Measurements from ENCODE around the gene KLRG1.

Gene KLRG1

DNA sequence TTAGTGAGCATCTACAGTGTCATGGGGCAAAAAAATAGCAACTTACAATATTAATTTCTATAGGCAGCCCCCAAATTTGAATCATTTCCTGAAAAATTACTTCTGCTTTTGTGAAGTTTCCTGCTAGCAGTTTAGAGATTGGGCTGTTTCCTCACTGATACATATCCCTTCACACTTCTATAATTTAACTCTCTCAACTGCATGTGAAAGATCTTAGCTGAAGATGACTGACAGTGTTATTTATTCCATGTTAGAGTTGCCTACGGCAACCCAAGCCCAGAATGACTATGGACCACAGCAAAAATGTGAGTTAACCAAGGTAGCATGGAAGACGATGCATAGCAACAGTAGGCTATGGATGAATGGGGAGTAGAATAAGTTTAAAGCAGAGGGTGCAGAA lies at the start of gene KLRG1:
TSS of gene KLRG1 (plus strand) at position 134 of the 400 bp plus-strand sequence. CDS start at position 224, 90 bp downstream.
- DNase-seq (ENCODE audit: low read depth), result no peak

DNA sequence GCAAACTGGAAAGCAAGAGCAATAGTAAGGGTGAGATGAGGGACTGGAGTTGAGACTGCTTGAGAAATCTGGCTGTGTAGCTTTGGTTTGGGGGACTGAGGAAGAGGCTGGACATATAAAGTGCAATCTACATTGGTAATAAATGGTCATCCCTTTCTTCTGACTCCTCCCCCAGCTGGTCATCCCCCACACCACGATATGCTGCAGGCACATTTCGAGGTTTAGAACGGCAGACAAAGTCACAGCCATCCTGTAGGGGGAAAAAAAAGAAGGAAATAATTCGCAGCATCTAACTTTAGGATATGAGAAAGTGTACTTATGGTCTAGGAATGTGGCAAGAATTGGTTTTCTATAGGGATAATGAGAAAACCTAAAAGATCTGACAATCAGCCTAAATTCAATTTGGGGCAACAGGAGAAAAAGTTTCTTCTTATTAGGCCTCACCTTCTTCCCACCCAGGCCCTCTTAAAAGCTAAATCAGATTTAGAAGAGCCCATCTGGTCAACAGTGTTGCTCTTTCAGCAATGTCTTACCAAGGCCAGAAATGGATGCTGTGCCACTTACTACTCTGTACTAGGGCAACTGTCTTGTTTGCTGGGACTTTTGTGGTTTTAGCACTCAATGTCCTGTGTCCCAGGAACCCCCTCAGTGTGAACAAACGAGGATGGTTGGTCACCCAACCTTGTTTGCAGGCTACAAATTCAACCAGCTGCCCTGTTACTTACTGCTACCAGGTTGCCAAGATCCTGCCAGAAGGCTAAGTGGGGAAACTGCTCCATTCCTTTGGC lies 47.5 kb upstream of the KLRG1 start:
- DNase-seq (ENCODE audit: low read depth), result no peak

DNA sequence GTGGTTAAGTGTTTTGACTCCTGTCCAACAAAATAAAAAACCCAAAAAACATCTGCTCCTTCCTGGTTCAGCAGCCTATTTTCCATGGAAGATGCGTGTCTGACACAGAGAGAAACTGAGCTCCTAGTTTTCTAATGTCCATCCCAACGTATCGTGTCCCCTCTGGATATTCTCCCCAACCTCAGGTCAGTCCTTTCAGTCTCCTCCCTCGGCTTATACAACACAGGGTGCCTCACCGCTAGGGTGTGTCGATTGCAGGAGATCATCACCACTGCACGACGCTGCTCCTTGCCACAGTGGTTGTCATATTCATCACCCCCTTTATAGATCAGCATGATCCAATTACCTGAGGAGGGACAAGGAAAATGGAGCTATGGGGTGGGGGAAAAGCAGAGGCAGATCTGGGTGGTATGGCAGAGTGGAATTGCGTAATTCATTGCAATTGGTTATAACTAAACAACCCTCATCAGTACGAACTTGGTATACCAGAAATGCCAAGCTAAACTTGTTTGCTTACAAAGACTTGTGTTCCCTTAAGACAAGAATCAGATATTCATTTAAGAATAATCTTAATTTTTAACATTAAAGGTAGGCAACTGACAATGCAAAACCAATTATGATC lies 45.7 kb upstream of the KLRG1 start:
- DNase-seq (ENCODE audit: low read depth), result no peak

DNA sequence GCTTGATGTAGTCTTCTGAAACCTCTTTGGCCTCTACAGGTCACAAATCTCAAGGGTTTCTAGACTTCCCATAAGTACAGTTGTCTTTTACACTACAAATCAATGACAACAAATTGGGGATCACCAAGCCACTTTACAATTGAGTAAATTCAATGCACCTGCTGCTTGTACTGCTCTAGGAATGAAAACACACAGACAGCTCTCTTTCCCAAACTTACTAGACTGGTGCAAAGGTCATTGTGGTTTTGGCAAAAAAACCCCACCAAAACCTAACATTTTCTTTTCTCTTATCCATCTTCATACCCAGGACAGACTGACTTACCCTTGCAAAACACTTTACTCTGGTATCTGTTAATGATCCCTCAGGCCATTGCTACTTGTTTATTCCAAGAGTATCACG lies 42.6 kb upstream of the KLRG1 start:
- DNase-seq (ENCODE audit: low read depth), result no peak

DNA sequence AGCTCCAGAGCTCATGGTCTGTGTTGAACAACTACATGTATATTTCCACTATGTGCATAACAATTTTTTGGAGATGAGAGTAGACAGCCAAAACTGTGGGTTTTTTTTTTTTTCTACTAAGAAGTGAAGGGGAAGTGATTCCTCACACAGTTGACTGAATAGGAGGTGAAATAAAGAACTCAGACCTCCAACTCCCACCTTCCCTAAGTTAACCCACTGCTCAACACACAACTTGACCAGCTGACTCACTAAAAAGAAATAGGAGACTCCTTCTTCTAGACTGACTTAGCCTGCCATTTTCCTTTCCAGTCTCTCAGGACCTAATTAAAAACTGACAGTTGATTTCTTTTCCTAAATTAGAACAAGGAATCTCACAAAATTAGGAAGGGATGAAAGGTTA lies 41.6 kb upstream of the KLRG1 start:
- DNase-seq (ENCODE audit: low read depth), result no peak

DNA sequence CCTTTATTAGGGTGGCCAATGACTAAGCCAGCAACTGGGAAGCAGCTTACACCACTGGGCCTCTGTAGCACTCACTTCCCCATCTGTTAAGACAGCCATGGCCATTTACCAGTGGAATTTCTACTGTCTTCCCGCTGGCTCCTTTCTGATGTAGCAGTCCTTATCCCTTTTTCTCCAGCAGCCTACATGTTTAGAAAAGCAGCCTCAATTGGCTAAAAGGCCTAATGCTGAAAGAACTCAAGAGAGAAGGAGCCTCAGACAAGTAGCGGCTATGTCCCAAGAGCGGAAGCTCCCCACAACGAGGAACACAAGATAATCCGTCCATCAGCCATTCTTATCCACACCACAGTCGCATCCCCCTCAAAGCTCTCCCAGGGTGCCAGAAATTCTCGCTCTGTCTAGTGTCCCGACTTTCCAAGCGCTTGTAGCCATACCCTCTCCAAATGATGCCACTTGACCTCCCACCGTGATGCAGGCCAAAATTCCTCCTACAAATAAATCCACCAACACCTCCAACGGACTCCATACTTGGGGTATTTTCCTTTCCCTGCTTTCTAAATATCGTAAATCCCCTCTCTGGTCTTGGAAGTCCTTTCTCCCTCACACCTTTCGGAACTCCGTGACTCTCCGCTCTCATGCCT lies 40.5 kb upstream of the KLRG1 start:
- no peak for DNase-seq (ENCODE audit: low read depth)

DNA sequence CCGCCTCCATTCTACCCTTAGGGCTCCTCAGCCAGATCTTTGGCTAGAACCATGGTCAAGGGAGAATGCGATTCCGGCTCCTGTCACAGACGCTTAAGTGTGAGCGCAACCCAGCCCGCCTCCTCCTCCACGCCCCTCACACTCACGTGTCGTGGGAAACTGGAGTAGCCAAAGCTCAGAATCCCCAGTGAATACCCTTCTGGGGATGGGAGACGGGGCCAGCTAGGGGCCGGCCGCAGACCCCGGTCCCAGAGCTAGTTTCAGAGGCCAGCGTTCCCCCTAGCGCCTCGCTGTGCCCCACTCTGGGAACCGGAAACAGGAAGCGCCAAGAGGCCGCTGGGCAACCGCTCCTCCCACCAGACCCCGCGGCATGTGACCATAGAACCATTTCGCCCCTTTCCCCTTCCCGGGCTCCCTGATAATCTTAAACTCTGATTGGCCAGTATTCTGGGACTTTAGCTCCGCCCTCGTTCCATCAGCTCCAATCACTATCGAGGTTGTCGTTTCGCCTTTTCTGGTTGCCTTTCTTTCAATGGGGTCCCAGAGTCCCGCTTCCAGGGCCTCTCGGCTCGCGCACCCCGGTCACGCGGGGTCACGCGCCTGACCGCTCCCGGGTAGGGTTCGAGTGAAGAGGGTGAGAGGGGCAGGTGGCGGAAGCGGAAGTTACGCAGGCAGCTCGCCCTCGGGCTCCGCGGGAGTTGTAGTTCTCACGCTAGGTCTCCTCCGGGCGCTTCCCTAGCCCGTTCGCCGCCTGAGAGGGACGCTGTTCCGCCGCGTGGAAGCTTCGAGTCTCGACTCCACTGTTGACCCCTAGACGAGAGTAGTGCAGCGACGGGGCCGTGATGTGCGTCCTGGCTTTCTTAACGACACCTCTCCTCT lies 39.8 kb upstream of the KLRG1 start, which contains the start of gene M6PR:
TSS of gene M6PR (minus strand) at position 304 of the 879 bp plus-strand sequence. CDS start 3,241 bp downstream, outside the sequence.
- peak; percentile 77 for DNase-seq (ENCODE audit: low read depth)

DNA sequence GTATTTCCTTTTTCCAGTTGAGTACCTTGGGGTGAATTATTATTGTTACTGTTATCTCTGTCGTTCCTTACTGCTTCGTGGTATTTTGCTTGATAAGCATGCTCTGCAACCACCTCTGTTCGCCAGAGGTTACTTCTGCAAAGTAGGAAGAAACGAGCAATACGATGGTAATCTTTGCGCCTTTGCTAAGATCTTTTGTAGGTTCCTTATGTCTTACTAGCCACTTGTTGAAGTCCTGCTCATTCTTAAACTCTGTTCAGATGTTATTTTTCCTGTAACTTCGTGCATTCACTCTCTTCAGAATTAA lies 39.2 kb upstream of the KLRG1 start:
- DNase-seq (ENCODE audit: low read depth), result no peak

DNA sequence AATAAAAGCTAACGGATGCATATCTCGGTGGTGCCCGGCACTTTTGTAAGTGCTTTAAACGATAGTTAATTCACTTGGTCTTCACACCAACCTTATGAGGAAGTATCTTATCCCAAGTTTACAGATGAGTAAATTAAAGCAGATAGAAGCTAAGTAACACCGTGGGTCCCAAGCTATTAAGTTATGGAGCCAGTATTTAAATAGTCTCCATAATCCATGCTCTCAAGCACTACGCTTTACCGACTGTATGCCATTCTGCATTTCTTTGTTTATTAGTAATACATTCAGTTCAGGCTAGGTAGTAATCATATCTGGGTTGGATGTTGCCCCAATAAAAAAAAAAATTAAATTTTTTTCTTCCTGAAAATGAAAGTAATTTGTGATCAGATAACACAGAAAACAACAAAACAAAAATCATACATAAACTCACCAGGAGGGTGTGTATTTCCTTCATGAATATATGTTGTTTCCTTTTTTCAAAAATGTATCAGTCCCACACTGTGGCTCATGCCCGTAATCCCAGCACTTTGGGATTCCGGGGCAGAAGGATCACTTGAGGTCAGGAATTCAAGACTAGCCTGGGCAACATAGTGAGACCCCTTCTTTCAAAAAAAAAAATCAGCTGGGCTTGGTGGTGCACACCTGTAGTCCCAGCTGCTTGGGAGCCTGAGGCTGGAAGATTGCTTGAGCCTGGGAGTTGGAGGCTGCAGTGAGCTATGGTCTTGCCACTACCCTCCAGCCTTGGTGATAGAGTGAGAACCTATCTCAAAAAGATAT lies 38.5 kb upstream of the KLRG1 start:
- DNase-seq (ENCODE audit: low read depth), result no peak

DNA sequence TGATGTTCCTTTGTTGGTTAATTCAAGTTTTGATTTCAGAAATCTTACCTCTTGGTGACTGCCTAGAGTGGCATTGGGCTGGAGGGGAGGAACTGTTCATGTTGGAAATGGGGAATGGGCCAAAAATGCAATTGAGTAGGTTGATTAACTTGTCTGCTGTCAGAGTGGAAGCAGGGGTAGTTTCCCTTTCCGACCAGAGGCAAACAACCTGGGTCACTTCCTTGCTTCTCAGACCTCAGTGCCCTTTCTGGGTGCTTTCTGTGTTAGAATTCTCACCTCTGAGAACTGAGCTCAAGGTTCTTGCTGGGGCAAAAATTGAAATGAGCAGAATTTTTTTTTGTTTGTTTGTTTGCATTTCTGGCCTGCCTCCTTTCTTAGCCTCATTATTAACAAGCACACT lies 37.6 kb upstream of the KLRG1 start:
- no peak for DNase-seq (ENCODE audit: low read depth)

DNA sequence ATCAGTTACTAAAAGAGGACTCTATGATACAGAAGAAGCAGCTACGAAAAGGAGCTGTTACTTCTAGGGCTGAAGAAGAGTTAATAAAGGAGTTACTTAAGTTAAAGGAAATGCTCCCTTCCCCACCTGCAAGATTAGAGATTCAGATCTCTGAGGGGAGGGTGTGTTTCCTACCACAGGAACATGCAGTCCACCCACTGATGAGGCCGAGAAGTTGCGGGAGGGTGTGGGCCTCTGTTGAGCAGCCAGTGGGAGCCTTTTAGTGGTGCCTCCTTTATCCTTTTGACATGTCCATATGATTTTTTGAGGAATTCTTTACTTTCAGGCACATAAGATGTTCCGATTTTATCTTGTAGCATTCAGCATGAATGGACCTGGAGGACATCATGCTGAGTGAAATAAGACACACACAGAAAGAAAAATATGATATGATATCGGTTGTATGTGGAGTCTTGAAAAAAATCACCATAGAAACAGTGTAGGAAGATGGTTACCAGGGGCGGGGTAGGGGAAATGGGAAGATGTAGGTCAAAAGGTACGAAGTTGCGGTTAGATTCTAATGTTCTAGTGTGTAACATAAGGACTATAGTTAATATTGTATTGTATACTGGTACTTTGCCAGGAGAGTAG lies 35.5 kb upstream of the KLRG1 start:
- no peak for DNase-seq (ENCODE audit: low read depth)

DNA sequence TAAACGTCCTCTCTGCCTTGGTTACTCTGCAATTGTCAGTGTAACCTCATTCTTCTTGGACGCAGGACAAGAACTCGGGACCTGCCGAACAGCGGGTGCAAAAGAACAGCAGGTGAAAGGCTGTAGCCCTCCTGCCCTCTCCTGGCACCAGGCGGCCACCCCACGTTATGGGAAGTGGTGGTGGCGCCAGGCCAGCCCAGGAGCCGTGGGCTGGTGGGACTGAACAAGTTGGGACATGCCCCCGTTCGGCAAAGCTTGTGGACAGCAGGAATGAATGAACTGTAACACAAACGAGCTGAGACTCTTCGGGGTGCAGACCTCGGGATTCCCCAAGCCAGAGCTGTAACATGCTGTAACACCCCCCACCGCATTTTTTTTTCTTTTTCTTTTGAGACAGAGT lies 33.3 kb upstream of the KLRG1 start:
- DNase-seq (ENCODE audit: low read depth), result no peak

DNA sequence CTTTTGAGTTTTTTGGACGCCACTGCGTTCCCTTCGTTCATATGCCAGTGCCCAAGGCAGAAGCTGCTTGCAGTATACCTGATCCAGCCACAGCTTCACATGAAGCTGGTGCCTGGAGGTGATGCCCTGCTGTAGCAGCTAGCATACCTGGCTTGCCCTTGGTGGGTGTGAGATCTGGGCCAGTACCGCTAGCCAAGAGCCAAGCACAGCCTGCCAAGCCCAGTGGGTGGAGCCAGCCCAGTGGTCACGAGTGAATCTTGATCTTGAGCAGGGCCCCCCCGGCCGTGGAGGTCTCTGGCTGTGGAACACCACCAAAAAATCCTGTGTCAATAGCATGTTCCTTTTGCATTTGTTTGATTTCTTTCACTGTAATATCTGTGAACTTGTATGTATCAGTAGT lies 32.6 kb upstream of the KLRG1 start:
- no peak for DNase-seq (ENCODE audit: low read depth)

DNA sequence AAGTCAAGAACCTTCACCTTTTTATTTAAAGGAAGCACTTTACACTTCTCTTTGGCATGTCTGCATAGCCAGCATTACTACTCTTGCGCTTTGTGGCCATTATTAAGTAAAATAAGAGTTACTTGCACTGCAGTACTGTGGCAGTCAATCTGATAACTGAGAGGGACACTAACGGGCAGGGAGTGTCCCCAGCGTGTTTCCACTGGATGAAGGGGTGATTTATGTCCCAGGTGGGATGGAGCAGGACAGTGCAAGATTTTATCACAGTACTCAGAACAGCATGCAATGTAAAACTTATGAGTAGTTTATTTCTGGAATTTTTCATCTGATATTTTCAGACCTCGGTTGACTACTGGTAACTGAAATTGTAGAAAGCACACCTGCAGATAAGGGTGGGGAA lies 31.8 kb upstream of the KLRG1 start:
- no peak for DNase-seq (ENCODE audit: low read depth)

DNA sequence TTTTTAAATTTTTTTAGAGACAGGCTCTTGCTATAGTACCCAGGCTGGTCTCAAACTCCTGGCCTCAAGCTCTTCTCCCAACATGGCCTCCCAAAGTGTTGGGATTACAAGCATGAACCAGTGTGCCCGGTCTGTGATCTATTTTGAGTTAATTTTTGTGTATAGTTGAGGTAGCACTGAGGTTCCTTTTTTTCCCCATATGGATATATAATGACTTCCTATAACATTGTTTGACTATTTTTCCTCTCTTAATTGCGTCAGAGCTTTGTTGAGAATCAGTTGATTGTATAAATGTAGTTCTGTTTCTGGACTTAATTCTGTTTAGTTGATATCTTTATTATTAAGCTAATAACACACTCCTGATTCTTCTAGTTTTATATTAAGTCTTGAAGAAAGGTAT lies 31.3 kb upstream of the KLRG1 start:
- DNase-seq (ENCODE audit: low read depth), result no peak

DNA sequence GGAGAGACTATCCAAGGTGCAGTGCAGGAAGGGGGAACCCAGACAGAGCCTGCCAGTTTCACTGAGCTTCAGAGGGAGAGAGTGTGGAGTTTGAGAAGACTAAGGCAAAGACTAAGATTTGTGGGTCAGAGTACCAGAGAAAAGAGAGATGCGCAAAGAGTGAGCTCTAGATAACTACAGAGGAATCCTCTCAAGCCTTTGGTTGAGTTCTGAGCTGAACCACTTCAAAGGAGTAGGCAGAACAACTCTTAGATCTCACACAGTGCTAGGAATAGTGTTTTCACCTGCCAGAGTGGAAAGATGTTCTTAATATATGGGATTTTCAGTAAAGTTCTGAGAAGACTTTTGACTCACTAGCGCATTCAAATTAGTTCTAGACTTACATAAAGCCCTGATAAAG lies 29.2 kb upstream of the KLRG1 start:
- DNase-seq (ENCODE audit: low read depth), result no peak

DNA sequence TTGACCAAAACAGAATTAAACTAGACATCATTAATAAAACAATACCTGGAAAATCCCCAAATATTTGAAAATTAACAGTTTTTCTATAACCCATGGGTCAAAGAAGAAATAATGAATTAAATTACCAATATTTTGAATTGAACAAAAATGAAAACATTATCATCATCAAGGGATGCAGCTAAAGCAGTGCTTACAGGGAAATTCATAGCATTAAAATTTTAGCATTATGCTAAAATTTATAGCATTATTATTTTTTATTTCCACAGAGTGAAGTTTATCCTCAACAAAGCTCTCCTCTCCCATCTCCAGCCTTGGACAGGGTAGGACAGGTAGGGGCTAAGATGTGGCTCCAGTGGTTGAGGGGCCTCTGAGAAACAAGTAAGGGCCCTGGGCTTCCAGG lies 20.6 kb upstream of the KLRG1 start:
- no peak for DNase-seq (ENCODE audit: low read depth)

DNA sequence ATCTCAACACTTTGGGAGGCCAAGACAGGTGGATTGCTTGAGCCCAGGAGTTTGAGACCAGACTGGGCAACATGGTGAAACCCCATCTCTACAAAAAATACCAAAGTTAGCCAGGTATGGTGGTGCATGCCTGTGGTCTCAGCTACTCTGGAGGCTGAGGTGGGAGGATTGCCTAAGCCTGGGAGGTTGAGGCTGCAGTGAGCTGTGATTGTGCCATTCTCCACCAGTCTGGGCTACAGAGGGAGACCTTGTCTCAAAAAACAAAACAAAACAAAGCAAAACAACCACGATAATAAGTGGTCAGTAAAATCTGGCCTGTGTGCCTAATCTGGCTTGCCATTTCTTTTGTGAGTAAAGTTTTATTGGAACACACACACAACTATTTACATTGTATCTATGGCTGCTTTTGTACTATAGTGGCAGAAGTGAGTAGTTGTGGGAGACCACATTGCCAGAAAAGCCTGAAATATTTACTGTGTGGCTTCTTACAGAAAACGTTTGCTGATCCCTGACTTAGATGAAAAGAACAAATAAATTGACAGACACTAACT lies 19.4 kb upstream of the KLRG1 start:
- no peak for DNase-seq (ENCODE audit: low read depth)

DNA sequence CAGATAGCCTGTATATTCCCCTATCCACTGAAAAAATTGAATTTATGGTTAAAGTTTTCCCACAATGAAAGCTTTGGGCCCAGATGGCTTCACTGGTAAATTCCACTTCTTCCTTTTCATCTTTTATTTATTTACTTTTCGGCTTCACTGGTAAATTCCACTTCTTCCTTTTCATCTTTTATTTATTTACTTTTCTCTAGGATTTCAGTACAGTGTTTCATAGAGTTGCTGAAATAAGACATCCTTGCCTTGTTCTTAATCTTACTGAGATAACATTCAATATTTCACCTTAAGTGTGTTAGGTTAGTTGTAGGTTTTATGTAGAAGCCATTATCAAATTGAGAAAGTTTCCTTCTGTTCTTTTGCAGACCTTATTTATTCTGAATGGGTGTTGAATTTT lies 18.9 kb upstream of the KLRG1 start:
- no peak for DNase-seq (ENCODE audit: low read depth)

DNA sequence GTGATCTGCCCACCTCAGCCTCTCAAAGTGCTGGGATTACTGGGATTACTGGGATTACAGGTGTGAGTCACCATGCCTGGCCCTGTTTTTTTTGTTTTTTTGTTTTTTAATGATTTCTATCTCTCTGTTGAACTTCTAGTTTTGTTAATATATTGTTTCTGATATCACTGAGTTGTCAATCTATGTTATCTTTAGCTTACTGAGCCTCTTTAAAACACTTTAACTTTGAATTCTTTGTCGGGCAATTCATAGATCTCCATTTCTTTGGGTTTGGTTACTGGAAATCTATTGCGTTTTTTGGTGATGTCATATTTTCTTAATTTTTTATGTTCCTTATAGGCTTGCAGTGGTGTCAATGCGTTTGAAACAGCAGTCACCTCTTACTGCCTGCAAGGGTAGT lies 9.2 kb upstream of the KLRG1 start:
- no peak for DNase-seq (ENCODE audit: low read depth)

DNA sequence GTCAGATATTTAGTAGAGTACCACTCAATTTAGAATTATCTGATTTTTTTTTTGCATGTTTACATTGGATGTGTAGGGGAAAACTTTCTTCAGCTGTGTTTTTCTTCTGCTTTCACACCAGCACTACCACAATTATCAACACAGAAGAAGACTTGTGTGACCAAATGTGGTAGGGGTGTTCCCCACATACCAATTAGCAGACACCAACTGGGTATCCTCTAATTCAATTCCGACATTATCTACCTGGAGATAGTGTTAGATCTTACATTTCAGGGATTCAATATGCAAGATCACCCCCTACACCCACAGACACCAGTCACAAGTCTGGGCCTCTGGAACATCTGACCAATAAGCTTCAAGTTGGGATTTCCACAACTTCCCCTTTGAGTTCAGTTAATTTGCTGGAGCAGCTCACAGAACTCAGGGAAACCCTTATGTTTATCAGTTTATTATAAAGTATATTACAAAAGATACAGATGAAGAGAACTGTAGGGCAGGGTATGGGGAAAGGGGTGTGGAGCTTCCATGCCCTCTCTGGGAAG lies 4.1 kb upstream of the KLRG1 start:
- DNase-seq (ENCODE audit: low read depth), result no peak
